ENCODE measurements around the gene EDARADD.
"Not testable (repeated sequence)": the region's sequence is repeated elsewhere in the genome, so short reads cannot be mapped to it uniquely, and the experiment has no call there.

The EDARADD gene

GRCh38 chr1:236489161-236489560 is 95.1 kb downstream of the EDARADD start:
- DNase-seq (ENCODE audit: low spot score) = not testable (repeated sequence)

- peak; percentile 33 for DNase-seq (ENCODE audit: low spot score)
These were observed 95.8 kb downstream of the EDARADD start for GRCh38 chr1:236489710-236490377.

GRCh38 chr1:236491469-236492136 is 97.5 kb downstream of the EDARADD start:
- no peak for DNase-seq (ENCODE audit: low spot score)

- DNase-seq (ENCODE audit: low spot score) = no peak
These were observed 98.3 kb downstream of the EDARADD start for GRCh38 chr1:236492378-236492777.

- no peak for DNase-seq (ENCODE audit: low spot score)
These were observed 100.0 kb downstream of the EDARADD start for GRCh38 chr1:236494082-236494481.

GRCh38 chr1:236494586-236495466 is 100.7 kb downstream of the EDARADD start:
- DNase-seq (ENCODE audit: low spot score) = no peak

GRCh38 chr1:236495467-236496112 is 101.5 kb downstream of the EDARADD start:
- DNase-seq (ENCODE audit: low spot score) = no peak

- DNase-seq (ENCODE audit: low spot score) = no peak
These were observed 103.8 kb downstream of the EDARADD start for GRCh38 chr1:236497908-236498307.

GRCh38 chr1:236501093-236501492 is 107.0 kb downstream of the EDARADD start:
- DNase-seq (ENCODE audit: low spot score) = no peak

- no peak for DNase-seq (ENCODE audit: low spot score)
These were observed 108.5 kb downstream of the EDARADD start for GRCh38 chr1:236502579-236502971.

- DNase-seq (ENCODE audit: low spot score) = peak; percentile 13
These were observed 109.0 kb downstream of the EDARADD start for GRCh38 chr1:236502972-236503639.

- DNase-seq (ENCODE audit: low spot score) = not testable (repeated sequence)
These were observed 110.3 kb downstream of the EDARADD start for GRCh38 chr1:236504338-236504737.

- no peak for DNase-seq (ENCODE audit: low spot score)
These were observed 113.1 kb downstream of the EDARADD start for GRCh38 chr1:236507022-236507700.

- no peak for DNase-seq (ENCODE audit: low spot score)
These were observed 114.5 kb downstream of the EDARADD start for GRCh38 chr1:236508593-236509027.

- no peak for DNase-seq (ENCODE audit: low spot score)
These were observed 115.1 kb downstream of the EDARADD start for GRCh38 chr1:236509203-236509602.

GRCh38 chr1:236509647-236510401 is 115.7 kb downstream of the EDARADD start:
- no peak for DNase-seq (ENCODE audit: low spot score)

GRCh38 chr1:236511735-236512418 is 117.8 kb downstream of the EDARADD start:
- no peak for DNase-seq (ENCODE audit: low spot score)

GRCh38 chr1:236514703-236515442 is 120.8 kb downstream of the EDARADD start:
- no peak for DNase-seq (ENCODE audit: low spot score)

- no peak for DNase-seq (ENCODE audit: low spot score)
These were observed 121.4 kb downstream of the EDARADD start for GRCh38 chr1:236515443-236515958.

Measured in putamen (tissue), 1 donor.